Measurements from ENCODE around the gene SLC66A2.

DNA sequence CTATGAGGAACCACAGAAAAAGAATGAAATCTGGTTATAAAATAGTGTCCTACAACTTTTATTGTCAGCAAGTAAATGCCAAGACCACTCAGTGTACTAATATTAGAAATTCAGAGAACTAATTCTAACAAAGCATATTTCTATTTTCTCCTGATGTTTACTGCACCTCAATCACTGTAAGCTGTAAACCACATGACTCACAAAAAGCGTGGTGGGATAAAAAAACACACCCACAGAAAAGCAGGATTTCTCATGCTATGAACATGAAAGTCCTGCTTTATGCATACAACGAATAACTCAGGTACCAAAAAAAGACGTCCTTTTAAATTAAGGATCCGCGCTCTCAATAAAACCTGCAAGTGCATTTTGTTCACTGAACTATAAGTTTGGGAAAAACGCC lies 36.1 kb upstream of the SLC66A2 start:
- TF ChIP-seq TCF4 (CRISPR knock-in tag; IDR thresholded peaks at IDR 0.05; ENCODE audit: borderline replicate concordance) (no peak), SNAI2 (CRISPR knock-in tag; IDR thresholded peaks at IDR 0.05) (no peak), GLIS3 (CRISPR knock-in tag; IDR thresholded peaks at IDR 0.05) (no peak), ZFP30 (CRISPR knock-in tag; IDR thresholded peaks at IDR 0.05) (no peak), TOX (CRISPR knock-in tag; IDR thresholded peaks at IDR 0.05; ENCODE audit: borderline replicate concordance) (no peak), ARNTL (CRISPR knock-in tag; IDR thresholded peaks at IDR 0.05; ENCODE audit: borderline replicate concordance, low read depth) (no peak), RARB (CRISPR knock-in tag; IDR thresholded peaks at IDR 0.05) (no peak), ZNF8 (CRISPR knock-in tag; IDR thresholded peaks at IDR 0.05) (no peak)
- TF ChIP-seq, protein P1, sequence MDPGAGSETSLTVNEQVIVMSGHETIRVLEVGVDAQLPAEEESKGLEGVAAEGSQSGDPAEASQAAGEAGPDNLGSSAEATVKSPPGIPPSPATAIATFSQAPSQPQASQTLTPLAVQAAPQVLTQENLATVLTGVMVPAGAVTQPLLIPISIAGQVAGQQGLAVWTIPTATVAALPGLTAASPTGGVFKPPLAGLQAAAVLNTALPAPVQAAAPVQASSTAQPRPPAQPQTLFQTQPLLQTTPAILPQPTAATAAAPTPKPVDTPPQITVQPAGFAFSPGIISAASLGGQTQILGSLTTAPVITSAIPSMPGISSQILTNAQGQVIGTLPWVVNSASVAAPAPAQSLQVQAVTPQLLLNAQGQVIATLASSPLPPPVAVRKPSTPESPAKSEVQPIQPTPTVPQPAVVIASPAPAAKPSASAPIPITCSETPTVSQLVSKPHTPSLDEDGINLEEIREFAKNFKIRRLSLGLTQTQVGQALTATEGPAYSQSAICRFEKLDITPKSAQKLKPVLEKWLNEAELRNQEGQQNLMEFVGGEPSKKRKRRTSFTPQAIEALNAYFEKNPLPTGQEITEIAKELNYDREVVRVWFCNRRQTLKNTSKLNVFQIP (CRISPR knock-in tag; IDR thresholded peaks at IDR 0.05; ENCODE audit: borderline replicate concordance, low read depth), result no peak
- TF ChIP-seq, protein P2, sequence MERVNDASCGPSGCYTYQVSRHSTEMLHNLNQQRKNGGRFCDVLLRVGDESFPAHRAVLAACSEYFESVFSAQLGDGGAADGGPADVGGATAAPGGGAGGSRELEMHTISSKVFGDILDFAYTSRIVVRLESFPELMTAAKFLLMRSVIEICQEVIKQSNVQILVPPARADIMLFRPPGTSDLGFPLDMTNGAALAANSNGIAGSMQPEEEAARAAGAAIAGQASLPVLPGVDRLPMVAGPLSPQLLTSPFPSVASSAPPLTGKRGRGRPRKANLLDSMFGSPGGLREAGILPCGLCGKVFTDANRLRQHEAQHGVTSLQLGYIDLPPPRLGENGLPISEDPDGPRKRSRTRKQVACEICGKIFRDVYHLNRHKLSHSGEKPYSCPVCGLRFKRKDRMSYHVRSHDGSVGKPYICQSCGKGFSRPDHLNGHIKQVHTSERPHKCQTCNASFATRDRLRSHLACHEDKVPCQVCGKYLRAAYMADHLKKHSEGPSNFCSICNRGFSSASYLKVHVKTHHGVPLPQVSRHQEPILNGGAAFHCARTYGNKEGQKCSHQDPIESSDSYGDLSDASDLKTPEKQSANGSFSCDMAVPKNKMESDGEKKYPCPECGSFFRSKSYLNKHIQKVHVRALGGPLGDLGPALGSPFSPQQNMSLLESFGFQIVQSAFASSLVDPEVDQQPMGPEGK (CRISPR knock-in tag; IDR thresholded peaks at IDR 0.05; ENCODE audit: borderline replicate concordance), result no peak

Measured in SK-N-SH treated with all-trans-retinoic acid at 6 μM for 48 hours (cell line).